Measurements from ENCODE around the gene SLC46A2.

SLC46A2 gene

GRCh38 chr9:112890106-112891081 lies at the start of gene SLC46A2:
Gene SLC46A2, minus strand, starts transcription at chr9:112890876. Its CDS starts 195 bp downstream, at chr9:112890681.
- no peak within 1 kb of the TSS for H3K27ac Mint-ChIP-seq
- H3K4me3 Mint-ChIP-seq: peak within 1 kb of the TSS; percentile 57 to 73
- no peaks in the 10 kb centered on the region for H3K9me3 Mint-ChIP-seq
- DNase-seq (no peak), ATAC-seq (replicated peaks) (peak in 1 of 2 donors; percentile 25)
- no peaks in the 10 kb centered on the region for H3K36me3 Mint-ChIP-seq
- H3K27me3 Mint-ChIP-seq: peaks cover 29 to 32% of the 10 kb centered on the region in 2 donors
- H3K4me1 Mint-ChIP-seq: peaks cover 9 to 19% of the 10 kb centered on the region in 2 donors

GRCh38 chr9:112939418-112939817 lies 48.7 kb upstream of the SLC46A2 start:
- Mint-ChIP-seq H3K4me1 (no peaks in the 10 kb centered on the region), H3K36me3 (no peaks in the 10 kb centered on the region), H3K9me3 (no peaks in the 10 kb centered on the region), H3K4me3 (no peak overlapping the region), H3K27me3 (peaks cover 30 to 32% of the 10 kb centered on the region in 2 donors), H3K27ac (no peak overlapping the region)
- no peak for DNase-seq
- ATAC-seq (replicated peaks): no peak

GRCh38 chr9:112933696-112934095 lies 43.0 kb upstream of the SLC46A2 start:
- Mint-ChIP-seq H3K4me1 (no peaks in the 10 kb centered on the region), H3K9me3 (no peaks in the 10 kb centered on the region), H3K36me3 (no peaks in the 10 kb centered on the region), H3K4me3 (no peak overlapping the region), H3K27ac (no peak overlapping the region), H3K27me3 (peaks cover 14 to 29% of the 10 kb centered on the region in 2 donors)
- no peak for ATAC-seq (replicated peaks)
- DNase-seq: no peak

GRCh38 chr9:112925058-112925641 lies 34.5 kb upstream of the SLC46A2 start:
- Mint-ChIP-seq H3K27ac (no peak overlapping the region), H3K27me3 (peaks cover 34 to 38% of the 10 kb centered on the region in 2 donors), H3K4me3 (no peak overlapping the region), H3K9me3 (no peaks in the 10 kb centered on the region), H3K36me3 (no peaks in the 10 kb centered on the region), H3K4me1 (peaks cover 0 to 2% of the 10 kb centered on the region in 2 donors)
- no peak for DNase-seq
- ATAC-seq (replicated peaks): peak; percentile 46 to 47

- Mint-ChIP-seq H3K27ac (no peak overlapping the region), H3K27me3 (peaks cover 30 to 31% of the 10 kb centered on the region in 2 donors), H3K4me3 (no peak overlapping the region), H3K36me3 (no peaks in the 10 kb centered on the region), H3K4me1 (peaks cover 0 to 3% of the 10 kb centered on the region in 2 donors), H3K9me3 (no peaks in the 10 kb centered on the region)
- DNase-seq (no peak), ATAC-seq (replicated peaks) (peak; percentile 50 to 67)
Measured at GRCh38 chr9:112921549-112921948, 30.9 kb upstream of the SLC46A2 start.

- ATAC-seq (replicated peaks) (no peak), DNase-seq (no peak)
- Mint-ChIP-seq H3K27me3 (peaks cover 16 to 19% of the 10 kb centered on the region in 2 donors), H3K36me3 (no peaks in the 10 kb centered on the region), H3K4me3 (no peak overlapping the region), H3K27ac (no peak overlapping the region), H3K9me3 (no peaks in the 10 kb centered on the region), H3K4me1 (peaks cover 0 to 1% of the 10 kb centered on the region in 2 donors)
Measured at GRCh38 chr9:112917987-112918362, 27.3 kb upstream of the SLC46A2 start.

- H3K27ac Mint-ChIP-seq: no peak overlapping the region
- no peaks in the 10 kb centered on the region for H3K36me3 Mint-ChIP-seq
- peaks cover 16 to 19% of the 10 kb centered on the region in 2 donors for H3K27me3 Mint-ChIP-seq
- no peaks in the 10 kb centered on the region for H3K9me3 Mint-ChIP-seq
- ATAC-seq (replicated peaks): no peak
- no peak for DNase-seq
- no peak overlapping the region for H3K4me3 Mint-ChIP-seq
- peaks cover 0 to 1% of the 10 kb centered on the region in 2 donors for H3K4me1 Mint-ChIP-seq
Measured at GRCh38 chr9:112917047-112917986, 26.6 kb upstream of the SLC46A2 start.

GRCh38 chr9:112914524-112914923 lies 23.8 kb upstream of the SLC46A2 start:
- Mint-ChIP-seq H3K27me3 (peaks cover 11 to 22% of the 10 kb centered on the region in 2 donors), H3K27ac (peak overlapping the region; percentile 33), H3K4me3 (no peak overlapping the region), H3K9me3 (no peaks in the 10 kb centered on the region), H3K4me1 (peaks cover 0 to 1% of the 10 kb centered on the region in 2 donors), H3K36me3 (no peaks in the 10 kb centered on the region)
- no peak for ATAC-seq (replicated peaks)
- no peak for DNase-seq

GRCh38 chr9:112913326-112913725 lies 22.6 kb upstream of the SLC46A2 start:
- Mint-ChIP-seq H3K27ac (no peak overlapping the region), H3K36me3 (no peaks in the 10 kb centered on the region), H3K4me3 (no peak overlapping the region), H3K9me3 (no peaks in the 10 kb centered on the region), H3K27me3 (peaks cover 3 to 17% of the 10 kb centered on the region in 2 donors), H3K4me1 (peaks cover 0 to under 1% of the 10 kb centered on the region in 2 donors)
- DNase-seq (no peak), ATAC-seq (replicated peaks) (no peak)

- ATAC-seq (replicated peaks) (no peak), DNase-seq (no peak)
- Mint-ChIP-seq H3K36me3 (no peaks in the 10 kb centered on the region), H3K4me1 (no peaks in the 10 kb centered on the region), H3K27ac (no peak overlapping the region), H3K9me3 (no peaks in the 10 kb centered on the region), H3K4me3 (no peak overlapping the region), H3K27me3 (peaks cover 0 to 16% of the 10 kb centered on the region in 2 donors)
Measured at GRCh38 chr9:112912636-112913035, 22.0 kb upstream of the SLC46A2 start.

- no peak for DNase-seq
- no peak for ATAC-seq (replicated peaks)
- Mint-ChIP-seq H3K27ac (no peak overlapping the region), H3K4me1 (no peaks in the 10 kb centered on the region), H3K4me3 (no peak overlapping the region), H3K36me3 (no peaks in the 10 kb centered on the region), H3K9me3 (no peaks in the 10 kb centered on the region), H3K27me3 (peaks cover 3 to 20% of the 10 kb centered on the region in 2 donors)
Measured at GRCh38 chr9:112911736-112912135, 21.1 kb upstream of the SLC46A2 start.

GRCh38 chr9:112905084-112905483 lies 14.4 kb upstream of the SLC46A2 start:
- no peaks in the 10 kb centered on the region for H3K36me3 Mint-ChIP-seq
- ATAC-seq (replicated peaks) (no peak), DNase-seq (no peak)

GRCh38 chr9:112900901-112901300 lies 10.2 kb upstream of the SLC46A2 start:
- no peak overlapping the region for H3K4me3 Mint-ChIP-seq
- no peak overlapping the region for H3K27ac Mint-ChIP-seq
- H3K4me1 Mint-ChIP-seq: peaks cover 6 to 17% of the 10 kb centered on the region in 2 donors
- DNase-seq: no peak
- H3K9me3 Mint-ChIP-seq: peaks cover 1 to 2% of the 10 kb centered on the region in 2 donors
- no peaks in the 10 kb centered on the region for H3K36me3 Mint-ChIP-seq
- H3K27me3 Mint-ChIP-seq: peaks cover 21 to 28% of the 10 kb centered on the region in 2 donors
- no peak for ATAC-seq (replicated peaks)

More at GRCh38 chr9:112905084-112905483, 14.4 kb upstream of the SLC46A2 start:
- Mint-ChIP-seq H3K4me3 (no peak overlapping the region), H3K9me3 (no peaks in the 10 kb centered on the region), H3K27ac (no peak overlapping the region), H3K27me3 (peaks cover 19 to 23% of the 10 kb centered on the region in 2 donors), H3K4me1 (peaks cover 2 to 11% of the 10 kb centered on the region in 2 donors)

- Mint-ChIP-seq H3K9me3 (peaks cover 4 to 6% of the 10 kb centered on the region in 2 donors), H3K27me3 (peaks cover 21 to 32% of the 10 kb centered on the region in 2 donors), H3K4me3 (no peak overlapping the region), H3K4me1 (peaks cover 10 to 20% of the 10 kb centered on the region in 2 donors), H3K27ac (no peak overlapping the region), H3K36me3 (no peaks in the 10 kb centered on the region)
- DNase-seq (no peak), ATAC-seq (replicated peaks) (no peak)
Measured at GRCh38 chr9:112900488-112900887, 9.8 kb upstream of the SLC46A2 start.
